Fibroblast of gingiva (primary cell): ENCODE measurements around the gene TMEM108.

ENCODE experiments used
- DNase-seq: peaks from one replicate; pipeline ENCODE4 v3.0.0-alpha.2; 2011; ENCODE audit warnings: low read depth

TMEM108 gene

GRCh38 chr3:133236901-133237300 is 198.7 kb downstream of the TMEM108 start:
- DNase-seq, result no peak

- no peak for DNase-seq
These were observed 199.2 kb downstream of the TMEM108 start for GRCh38 chr3:133237380-133237779.

- no peak for DNase-seq
These were observed 199.8 kb downstream of the TMEM108 start for GRCh38 chr3:133238015-133238414.

- no peak for DNase-seq
These were observed 207.9 kb downstream of the TMEM108 start for GRCh38 chr3:133246119-133246518.

GRCh38 chr3:133246773-133247172 is 208.6 kb downstream of the TMEM108 start:
- DNase-seq, result no peak

GRCh38 chr3:133248389-133248788 is 210.2 kb downstream of the TMEM108 start:
- DNase-seq, result no peak

GRCh38 chr3:133249490-133249889 is 211.3 kb downstream of the TMEM108 start:
- no peak for DNase-seq

- no peak for DNase-seq
These were observed 216.0 kb downstream of the TMEM108 start for GRCh38 chr3:133254151-133254550.

- DNase-seq, result no peak
These were observed 216.5 kb downstream of the TMEM108 start for GRCh38 chr3:133254716-133255115.

GRCh38 chr3:133256787-133257483 is 218.7 kb downstream of the TMEM108 start:
- DNase-seq, result no peak

GRCh38 chr3:133258358-133258757 is 220.2 kb downstream of the TMEM108 start:
- no peak for DNase-seq

GRCh38 chr3:133259767-133260166 is 221.6 kb downstream of the TMEM108 start:
- no peak for DNase-seq

GRCh38 chr3:133262333-133262732 is 224.1 kb downstream of the TMEM108 start:
- no peak for DNase-seq

GRCh38 chr3:133264920-133265319 is 226.7 kb downstream of the TMEM108 start:
- DNase-seq, result no peak

GRCh38 chr3:133268726-133269134 is 230.5 kb downstream of the TMEM108 start:
- no peak for DNase-seq

- no peak for DNase-seq
These were observed 231.2 kb downstream of the TMEM108 start for GRCh38 chr3:133269393-133269792.

GRCh38 chr3:133270631-133271030 is 232.4 kb downstream of the TMEM108 start:
- DNase-seq, result no peak

GRCh38 chr3:133271042-133271441 is 232.9 kb downstream of the TMEM108 start:
- DNase-seq, result no peak

GRCh38 chr3:133271539-133271938 is 233.3 kb downstream of the TMEM108 start:
- DNase-seq, result no peak

GRCh38 chr3:133273346-133273745 is 235.2 kb downstream of the TMEM108 start:
- no peak for DNase-seq

- no peak for DNase-seq
These were observed 236.3 kb downstream of the TMEM108 start for GRCh38 chr3:133274477-133274876.

GRCh38 chr3:133276594-133276993 is 238.4 kb downstream of the TMEM108 start:
- DNase-seq, result no peak

- DNase-seq, result no peak
These were observed 239.6 kb downstream of the TMEM108 start for GRCh38 chr3:133277813-133278212.
